ENCODE measurements around the gene BANP.

BANP gene

DNA sequence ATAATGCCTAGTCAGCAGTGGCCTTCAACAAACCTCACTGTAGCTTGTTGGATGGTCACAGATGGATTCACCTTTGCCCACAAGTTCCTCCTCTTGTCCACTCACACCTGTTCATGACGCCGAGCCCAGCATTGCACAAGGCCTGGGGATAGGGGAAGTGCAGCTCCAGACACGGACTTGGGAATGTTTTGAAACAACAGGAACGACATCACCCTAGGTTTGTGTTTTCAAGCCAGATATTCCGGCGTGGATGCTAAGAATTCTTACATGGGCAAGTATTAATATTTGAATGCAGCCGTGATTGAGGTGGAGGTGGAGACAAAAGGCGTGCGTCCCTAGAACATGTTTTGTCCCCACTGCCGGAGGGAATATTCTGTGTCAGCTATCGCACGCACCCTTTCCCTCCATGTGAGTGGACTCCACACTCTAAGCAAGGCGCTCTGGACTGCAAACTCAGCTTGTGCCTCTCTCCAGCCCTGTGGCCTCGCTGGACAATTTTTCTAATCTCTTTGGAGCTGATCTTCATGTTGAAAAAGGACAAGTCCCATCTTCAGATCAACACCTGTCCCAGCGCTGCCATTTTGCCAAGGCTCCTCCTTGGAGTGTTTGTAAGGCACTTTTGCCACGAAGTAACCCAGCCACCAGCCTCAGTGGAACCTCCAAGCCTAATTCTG, 2.0 kb upstream of the BANP start:
- DNase-seq (ENCODE audit: low read depth): no peak

DNA sequence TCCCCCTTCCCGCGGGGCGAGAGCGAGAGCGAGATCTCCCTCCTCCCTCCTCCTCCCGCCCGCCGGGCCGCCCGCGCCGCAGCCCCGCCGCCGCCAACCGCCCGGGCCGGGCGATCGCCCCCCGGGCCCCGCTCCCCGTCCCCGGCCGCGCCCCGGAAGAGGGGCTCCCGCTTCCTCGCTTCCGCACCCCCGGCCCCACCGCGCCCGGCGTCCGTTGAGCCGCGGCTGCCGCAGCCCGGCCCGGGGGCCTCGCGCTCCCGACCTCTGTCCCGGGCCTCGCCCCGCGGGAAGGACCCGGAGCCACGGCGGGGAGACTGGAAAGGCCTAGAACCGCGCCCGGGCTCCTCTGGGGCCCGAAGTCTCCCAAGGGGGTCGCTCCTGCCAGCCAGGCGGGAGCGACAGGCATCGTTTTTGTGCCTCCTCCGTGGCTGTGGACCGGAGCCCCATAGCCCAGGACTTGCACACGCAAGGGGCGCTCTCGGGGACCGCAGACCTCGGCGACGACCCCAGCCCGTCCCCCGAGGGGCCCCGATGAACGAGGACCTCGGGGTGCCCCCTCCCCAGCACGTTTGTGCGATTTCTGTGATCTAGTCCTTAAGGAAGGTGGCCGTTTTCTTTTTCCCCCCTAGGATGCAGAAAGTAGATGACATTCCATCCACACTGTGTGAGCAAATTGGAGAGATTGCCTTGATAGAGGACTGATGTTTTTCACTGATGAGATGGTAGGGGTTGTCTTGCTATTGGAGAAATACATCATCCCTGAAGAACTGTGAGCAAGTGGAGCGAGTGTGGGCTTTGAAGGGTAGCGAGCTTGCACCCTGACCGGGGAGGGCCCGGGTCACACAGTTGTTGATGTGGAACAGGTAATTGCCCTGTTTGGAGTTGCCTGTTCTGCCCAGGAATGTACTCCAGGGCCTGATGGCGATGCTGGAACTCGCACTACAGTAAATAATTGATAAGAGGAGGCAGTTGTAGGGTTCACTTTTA, 611 bp downstream of the BANP start:
- no peak for DNase-seq (ENCODE audit: low read depth)

DNA sequence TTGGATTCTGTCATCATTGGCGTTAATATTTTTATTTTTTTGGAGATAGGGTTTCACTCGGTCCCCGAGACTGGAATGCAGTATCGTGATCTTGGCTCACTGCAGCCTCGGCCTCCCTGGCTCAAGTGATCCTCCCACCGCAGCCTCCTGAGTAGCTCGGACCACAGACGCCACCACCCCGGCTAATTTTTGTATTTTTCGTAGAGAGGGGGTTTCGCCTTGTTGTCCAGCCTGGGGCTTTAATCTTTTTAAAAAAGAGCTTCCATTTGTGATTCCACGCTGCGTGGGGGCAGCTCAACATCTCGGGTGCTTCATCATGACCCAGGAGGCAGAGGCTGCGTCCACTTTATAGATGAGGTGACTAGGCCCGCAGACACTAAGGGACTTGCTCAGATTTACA, 1.5 kb downstream of the BANP start:
- DNase-seq (ENCODE audit: low read depth): no peak

DNA sequence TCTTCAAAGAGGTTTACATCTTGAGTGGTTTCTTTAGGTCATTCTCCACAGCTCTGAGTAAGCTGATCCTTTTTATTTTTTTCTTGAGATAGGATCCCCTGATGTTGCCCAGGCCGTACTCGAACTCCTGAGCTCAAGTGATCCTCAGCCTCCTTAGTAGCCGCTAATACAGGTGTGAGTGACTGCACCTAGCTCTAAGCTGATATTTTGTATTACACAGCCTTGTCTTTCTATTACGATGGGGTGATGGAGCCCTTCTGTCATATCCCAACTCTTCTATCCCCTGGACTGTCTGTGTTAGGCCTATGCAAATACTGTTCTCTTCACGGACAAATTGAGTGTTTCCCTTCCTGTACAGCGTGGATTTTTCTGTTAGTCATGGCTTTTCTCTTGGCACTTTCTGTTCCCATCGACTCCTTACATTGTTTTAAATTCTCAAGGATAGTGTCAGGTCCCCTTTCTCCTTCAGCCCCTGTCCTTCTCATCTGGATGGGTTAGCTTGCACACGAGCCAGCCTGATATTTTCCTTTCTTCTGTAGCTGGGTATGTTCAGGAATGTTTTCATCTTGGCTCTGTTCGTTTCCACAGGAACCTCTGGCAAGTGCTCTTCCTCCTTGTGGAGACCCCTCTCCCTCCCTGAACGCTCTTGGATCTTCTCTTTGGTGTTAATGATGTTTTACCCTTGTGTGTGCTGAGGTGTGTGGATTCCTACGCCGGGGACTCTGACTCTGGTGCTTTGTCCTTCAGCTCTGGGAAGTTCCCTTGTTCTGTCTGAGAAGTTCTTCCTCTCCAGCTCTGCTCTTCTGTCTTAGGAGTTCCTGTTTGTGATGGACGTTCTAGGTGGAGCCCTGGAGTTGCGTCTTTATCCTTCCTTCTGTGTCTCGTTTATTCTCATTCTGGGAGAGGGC, 2.3 kb downstream of the BANP start:
- no peak for DNase-seq (ENCODE audit: low read depth)

DNA sequence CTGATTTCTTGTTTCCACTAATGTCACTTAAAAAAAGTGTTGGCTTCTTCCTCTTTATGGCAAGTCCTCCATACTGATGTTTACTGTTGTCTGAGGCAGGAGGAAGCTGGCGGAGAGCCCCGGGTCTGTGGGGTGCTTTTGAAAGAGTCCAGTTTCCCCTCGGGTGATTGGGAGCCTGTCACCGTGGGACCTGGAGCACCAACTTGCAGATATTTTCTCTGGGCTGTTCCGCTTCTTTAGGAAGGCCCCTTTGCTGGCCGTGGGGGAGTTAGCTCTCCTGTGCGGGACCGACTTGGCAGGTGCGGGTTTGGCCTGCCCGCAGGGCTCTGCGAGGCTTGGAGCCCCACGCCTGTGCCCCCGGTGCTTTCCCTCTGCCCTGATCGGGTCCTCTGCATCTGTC, 3.1 kb downstream of the BANP start:
- DNase-seq (ENCODE audit: low read depth): no peak

DNA sequence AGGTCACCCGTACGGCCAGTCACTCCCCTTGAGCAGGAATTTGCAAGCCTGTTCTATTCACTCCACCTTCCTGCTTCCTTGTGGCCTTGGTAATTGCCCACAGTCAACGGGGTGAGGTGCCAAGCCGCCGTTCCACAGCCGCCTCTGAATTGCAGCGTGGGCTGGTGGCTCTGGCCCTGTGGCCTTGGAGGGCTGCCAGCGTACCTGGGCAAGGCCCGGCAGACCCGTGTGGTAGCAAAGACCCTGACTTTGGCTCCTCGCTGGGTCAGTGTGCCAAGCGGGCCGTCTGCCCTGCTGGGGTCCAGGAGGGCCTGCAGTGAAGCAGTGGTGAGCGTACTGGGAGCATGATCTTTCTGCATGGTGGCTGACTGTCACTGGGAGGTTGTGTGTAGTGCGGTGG, 3.6 kb downstream of the BANP start:
- DNase-seq (ENCODE audit: low read depth): no peak

DNA sequence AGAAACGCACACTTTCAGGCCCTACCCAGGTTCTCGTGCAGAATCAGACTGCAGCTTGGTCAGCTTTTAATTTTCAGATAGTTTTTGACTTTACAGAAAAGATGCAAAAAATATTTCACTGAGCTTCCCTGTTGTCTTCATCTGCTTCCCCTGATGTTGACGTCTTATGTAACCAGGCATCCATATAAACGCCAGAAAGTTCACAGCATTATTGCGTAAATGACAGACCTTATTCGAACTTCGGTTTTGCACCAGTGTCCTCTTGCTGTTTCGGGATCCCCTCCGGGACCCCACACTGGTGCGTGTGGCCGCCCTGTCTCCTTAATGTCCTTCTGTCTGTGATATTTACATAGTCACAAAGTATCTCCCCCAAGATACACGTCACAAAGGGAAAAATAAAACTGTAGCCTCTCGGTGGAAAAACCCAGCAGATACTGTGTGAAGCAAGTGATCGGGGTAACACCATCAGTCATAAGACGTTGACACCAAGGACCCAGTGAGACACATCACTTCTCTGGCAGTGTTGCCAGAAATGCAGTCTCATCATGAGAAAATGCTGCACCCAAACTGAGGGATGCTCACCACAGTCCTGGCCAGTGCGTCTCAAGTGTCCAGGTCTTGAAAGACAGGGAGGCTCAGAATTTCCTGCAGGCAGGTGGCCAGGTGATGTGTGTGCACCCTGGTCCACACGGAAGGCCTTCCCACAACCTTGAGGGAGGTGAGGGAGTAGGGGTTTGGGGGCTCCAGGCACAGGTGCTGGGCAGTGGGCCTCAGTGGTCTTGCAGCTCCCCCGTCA, 4.3 kb downstream of the BANP start:
- no peak for DNase-seq (ENCODE audit: low read depth)

DNA sequence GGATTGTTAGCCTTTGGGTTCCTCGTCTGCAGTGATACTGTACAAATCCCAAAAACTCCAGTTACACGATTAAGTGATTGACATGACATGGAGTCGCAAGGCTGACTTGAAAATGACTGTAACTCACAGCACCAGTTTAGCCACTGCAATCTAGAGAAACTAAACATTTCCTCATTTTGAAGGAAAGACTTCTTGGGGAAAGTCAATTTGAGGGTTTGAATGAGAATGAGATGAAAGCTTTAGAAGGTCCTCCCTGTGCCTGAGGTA, 4.8 kb downstream of the BANP start:
- DNase-seq (ENCODE audit: low read depth): no peak

DNA sequence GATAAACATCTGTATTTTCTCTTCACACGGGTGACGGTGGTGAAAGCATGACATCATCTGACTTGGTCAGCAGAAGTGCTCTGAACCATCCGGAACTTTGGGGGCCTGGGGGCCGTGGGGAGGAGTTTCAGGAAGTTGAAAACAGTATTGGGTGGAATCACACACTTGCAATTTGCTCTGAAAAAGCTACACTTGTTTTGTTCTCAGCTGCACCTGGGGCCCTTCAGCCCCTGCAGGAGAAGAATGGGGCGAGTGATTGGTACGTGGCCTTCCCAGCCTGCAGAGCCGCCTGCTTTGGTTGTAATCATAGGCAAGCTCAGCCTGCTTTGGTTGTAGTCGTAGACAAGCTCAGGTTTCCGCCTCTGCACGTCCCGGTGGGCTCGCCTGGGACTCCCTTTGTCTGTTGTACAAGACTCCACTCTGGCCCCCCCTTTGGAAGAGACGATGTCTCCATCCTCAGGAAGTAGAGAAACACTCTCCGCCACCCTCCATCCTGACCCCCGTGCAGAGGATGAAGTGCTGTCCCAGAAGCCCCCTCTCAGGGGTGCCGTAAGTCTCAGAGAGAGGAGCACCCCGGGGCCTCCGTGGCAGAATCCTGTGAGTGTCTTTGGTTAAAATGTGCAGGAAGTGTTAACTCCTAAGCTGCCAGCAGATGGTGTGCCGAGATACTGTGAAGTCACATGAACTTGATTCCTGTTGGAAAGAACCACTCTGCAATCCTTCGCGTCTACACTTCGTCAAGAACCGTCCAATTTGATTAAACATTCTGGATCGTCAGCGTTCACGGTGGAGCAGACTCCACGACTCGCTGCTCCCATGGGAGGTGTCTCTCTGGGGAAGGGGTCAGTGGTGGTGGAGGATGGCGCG, 5.4 kb downstream of the BANP start:
- DNase-seq (ENCODE audit: low read depth): peak; percentile 73

DNA sequence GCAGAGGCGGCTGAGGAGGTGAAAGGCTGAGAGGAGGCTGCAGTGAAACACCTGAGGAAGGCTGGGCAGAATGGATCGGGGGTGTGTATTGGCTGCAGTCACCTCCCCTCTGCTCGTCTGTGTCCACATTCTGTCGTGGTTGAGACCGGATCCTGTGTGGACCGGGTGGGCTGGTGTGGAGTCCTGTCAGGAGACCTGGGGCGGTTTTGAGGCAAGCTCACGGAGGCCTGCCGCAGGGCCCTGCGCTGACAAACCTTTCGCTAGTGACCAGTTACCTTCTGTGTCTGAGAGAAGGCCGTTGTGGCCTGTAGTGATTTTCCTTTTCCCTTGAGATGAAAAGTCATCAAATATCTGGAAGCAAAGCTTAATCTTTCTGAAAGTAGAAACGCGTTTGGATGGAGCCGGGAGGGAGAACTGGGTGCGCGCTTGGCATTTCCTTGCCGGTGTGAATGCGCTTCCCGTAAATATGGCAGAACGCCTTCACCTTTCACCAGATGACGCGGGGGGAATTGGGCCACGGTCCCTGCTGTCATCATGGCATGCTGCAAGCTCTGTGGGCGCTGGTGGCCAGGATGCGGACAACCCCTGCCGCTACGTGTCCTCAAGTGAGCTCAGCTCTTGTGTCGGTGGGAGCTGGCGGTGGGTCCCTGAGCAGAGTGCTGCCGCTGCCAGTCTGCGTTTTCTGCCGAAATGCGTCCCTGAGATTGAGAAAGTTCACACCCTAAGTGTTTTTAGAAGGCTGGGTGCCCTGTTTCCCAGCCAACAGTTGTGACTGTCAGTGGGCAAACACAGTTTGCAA, 6.3 kb downstream of the BANP start:
- no peak for DNase-seq (ENCODE audit: low read depth)

DNA sequence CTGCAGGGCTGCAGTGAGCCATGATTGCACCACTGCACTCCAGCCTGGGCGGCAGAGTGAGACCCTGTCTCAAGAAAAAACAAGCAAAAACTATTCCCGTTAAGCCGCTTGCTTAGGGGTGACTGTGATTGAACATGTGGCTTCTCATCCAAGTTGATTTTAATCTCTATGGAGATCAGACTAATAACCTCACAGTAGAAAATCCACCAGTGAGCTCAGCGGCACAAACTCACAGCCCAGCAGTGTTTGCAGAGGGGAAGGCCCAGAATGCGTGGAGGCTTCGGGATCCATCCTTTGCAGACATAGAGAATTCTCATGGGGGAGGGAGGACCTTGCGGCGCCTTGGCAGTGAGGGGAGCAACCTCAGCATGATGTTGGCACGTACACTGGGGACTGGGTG, 7.4 kb downstream of the BANP start:
- no peak for DNase-seq (ENCODE audit: low read depth)

DNA sequence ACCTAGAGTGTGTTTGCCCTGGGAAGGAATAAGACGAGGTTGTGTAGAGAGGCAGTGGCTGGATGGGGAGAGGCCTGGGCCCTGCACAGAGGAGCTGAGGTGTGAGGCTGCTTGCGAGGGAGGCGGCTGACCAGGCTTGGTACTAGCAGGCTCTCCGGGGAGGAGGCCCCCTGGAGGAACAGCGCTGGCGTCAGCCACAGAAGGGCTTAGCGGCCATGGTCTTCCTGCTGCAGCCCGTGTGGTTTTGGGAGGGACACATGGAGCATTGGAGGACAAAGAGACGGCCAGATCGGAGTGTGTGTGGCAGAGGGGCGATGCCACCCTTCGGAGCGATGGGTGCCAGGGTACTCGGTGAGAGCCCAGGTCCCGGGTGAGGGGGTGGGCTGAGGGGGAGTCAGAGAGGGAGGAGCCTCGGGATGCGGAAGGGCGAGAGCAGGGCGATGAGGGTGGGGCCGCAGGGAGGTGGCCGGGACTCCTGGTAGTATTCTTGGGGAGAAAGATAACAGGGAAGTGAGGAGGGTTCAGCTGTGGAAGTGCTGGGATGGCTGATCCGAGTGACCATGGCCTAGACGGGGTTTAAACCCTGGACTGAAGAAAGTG, 8.3 kb downstream of the BANP start:
- no peak for DNase-seq (ENCODE audit: low read depth)

DNA sequence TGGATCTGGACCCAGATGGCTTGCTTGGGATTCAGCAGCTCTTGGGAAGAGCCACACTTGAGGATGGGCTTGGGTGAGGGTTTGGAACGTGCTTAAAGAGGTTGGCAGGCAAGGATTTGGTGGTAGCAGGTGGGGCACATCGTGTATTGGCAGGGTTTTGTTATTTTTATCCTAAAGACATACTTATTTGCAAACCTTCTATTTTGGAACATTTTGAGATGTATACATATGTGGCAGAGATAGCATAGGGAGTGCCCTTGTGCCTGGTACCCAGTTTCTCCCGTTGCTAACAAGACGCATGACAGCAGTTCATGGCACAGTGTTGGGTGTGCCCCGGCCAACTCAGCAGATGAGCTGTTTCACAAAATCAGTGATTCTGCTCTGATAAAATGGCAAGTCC, 9.1 kb downstream of the BANP start:
- DNase-seq (ENCODE audit: low read depth): no peak

DNA sequence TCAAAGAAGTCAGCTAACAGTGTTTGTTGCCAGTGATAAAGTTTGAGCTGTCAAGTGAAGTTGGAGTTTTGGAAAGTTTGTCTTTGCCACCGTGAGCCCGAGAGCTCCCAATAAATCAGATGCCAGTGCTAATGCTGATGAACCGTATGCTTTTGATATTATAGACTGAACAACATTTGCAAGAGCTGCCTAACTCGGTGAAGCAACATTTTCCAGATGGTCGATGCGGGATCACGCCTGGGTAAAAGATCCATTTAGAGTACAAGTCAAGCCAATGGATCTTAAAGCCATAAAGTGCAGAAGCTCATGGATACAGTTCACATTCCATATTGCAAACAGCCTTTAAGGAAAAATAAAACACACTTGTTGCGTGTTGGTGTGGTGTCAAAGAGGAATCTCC, 9.6 kb downstream of the BANP start:
- no peak for DNase-seq (ENCODE audit: low read depth)

DNA sequence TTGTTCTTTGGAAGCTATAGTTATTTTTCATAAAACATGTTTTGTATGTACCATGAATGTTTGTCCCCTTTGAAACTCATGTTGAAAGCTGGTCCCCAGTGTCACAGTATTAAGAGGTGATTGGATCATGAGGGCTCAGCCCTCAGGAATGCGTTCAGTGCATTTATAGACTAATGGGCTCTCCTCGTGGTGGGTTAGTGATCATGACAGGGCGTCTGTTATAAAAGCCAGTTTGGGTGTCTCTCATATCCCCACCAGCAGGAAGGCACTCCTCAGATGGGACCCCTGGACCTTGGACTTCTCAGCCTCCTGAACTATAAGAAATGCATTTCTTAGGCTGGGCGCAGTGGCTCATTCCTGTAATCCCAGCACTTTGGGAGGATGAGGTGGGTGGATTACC, 10.4 kb downstream of the BANP start:
- no peak for DNase-seq (ENCODE audit: low read depth)

DNA sequence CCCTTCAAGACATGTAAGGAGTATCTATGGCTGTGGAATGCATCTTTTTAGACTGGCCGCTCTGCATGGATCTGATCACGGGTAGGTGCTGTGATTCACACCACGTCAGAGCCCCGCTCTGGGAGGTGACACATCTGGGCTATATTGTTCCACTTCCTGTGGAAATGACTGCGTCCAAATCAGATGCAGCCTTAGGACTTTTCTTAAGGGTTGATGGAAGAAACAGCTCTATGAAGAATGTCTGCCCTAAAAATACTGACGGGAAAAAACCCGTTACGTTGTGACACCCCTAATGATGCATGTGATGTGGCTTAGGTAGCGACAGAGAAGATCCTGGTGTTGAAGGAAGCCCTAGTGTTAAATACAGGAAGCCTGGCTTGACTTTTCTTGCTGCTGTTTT, 12.2 kb downstream of the BANP start:
- peak; percentile 42 for DNase-seq (ENCODE audit: low read depth)

DNA sequence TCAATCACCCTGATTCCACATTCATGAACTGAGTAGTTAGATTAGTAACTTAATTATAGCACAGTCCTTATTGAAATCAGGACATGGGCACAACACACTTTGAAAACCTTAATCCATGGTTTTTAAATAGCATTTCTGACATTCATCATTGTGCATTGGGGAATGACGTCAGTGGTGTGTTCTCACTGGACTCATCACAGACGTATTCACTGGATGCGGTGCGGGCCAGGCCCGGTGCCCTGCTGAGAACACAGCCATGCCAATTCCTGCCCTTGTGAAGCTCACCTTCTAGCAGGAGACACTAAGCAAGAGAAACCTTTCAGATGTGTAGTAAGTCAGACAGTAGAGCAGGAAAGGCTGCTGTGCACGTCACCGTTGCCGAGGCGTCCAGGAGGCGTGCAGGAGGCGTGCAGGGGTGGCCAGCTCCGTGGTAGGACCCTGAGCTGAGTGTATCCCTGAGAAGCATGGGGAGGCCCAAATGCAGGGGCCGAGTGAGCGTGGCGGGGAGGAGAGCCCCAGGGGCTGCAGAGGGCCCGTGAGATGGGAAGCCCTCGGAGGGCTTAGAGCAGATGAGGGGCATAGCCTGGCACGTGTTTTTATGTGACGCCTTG, 12.9 kb downstream of the BANP start:
- no peak for DNase-seq (ENCODE audit: low read depth)

DNA sequence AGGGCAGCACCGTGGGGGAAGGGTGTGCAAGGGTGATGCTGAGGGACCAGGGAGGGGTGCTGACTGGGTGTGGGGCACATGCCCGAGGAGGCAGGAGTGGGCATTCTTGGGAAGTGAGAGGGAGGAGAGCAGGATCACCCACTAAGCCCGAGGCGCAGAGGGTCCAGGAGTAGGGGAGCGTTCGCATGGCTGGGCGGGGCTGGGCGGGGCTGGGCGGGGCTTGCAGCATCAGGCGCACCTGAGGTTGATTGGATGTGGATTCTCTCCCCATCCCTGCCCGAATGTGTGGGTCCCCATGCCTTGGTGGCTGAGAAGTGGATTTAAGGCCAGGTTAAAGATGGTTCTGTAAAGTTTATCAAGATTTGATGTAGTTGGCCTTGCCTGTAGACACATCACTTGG, 14.2 kb downstream of the BANP start:
- no peak for DNase-seq (ENCODE audit: low read depth)

DNA sequence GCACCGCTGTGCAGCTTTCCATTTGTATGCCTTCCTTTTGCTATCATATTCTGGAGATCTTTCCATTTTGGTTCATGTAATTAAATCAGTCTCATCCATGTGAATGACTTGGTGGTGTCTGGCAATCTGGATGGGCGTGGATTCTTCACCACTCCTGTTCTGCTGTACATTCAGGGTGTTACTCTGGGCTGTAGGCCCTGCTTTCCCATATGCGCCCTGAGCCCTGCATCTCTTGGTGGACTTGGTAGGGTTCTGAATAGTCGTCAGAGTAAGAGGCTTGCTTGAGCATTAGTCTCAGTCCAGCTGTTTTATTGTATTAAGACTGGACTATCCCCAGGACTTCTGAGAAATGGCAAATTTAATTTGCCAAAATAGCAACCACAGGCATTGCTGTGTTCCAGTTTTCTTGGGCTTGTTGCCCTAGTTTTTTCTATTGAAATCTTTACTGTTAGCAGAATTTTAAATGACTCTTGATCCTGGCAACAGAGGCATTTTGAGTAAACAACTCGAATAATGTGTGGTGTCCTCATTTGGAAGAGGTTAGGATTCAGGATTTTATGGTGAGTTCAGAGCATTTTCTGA, 14.9 kb downstream of the BANP start:
- no peak for DNase-seq (ENCODE audit: low read depth)
